Measurements from ENCODE around the gene RAB5A.

RAB5A gene

GRCh38 chr3:19932422-19932821, 14.5 kb upstream of the RAB5A start:
- ChIA-PET POLR2A (no interaction called here), CTCF (interaction anchor here (0.9 kb wide), 1 partner anchor 18 kb away, joined by 3 read pairs; no protein-coding TSS in a partner anchor)
- no peak for TF ChIP-seq CTCF (IDR thresholded peaks at IDR 0.05; ENCODE audit: control extremely low read depth, extremely low read depth, low read depth, missing control alignments)
- no peak for DNase-seq (ENCODE audit: extremely low spot score)

- POLR2A ChIA-PET = no interaction called here
- TF ChIP-seq CTCF (IDR thresholded peaks at IDR 0.05; ENCODE audit: control extremely low read depth, extremely low read depth, low read depth, missing control alignments) = no peak
- DNase-seq (ENCODE audit: extremely low spot score) = no peak
- CTCF ChIA-PET = no interaction called here
Observed at GRCh38 chr3:19934098-19934566, 12.8 kb upstream of the RAB5A start, which contains the start of gene EFHB. TSS of gene EFHB (minus strand) at chr3:19934217. CDS start at chr3:19934018, 199 bp downstream.

GRCh38 chr3:19937459-19938294, 9.2 kb upstream of the RAB5A start:
- no peak for DNase-seq (ENCODE audit: extremely low spot score)
- ChIA-PET POLR2A (no interaction called here), CTCF (interaction anchor here (1.0 to 1.4 kb wide), 4 partner anchors 10 to 53 kb away, joined by 3 read pairs; no protein-coding TSS in a partner anchor)
- no peak for TF ChIP-seq CTCF (IDR thresholded peaks at IDR 0.05; ENCODE audit: control extremely low read depth, extremely low read depth, low read depth, missing control alignments)

- DNase-seq (ENCODE audit: extremely low spot score) = no peak
- POLR2A ChIA-PET = no interaction called here
- no peak for TF ChIP-seq CTCF (IDR thresholded peaks at IDR 0.05; ENCODE audit: control extremely low read depth, extremely low read depth, low read depth, missing control alignments)
- CTCF ChIA-PET = interaction anchor here (1.0 kb wide), 1 partner anchor 15 kb away, joined by 3 read pairs; no protein-coding TSS in a partner anchor
Observed at GRCh38 chr3:19938295-19938627, 8.6 kb upstream of the RAB5A start.

- ChIA-PET CTCF (interaction anchor here (0.9 kb wide), 1 partner anchor 11 kb away, joined by 3 read pairs; no protein-coding TSS in a partner anchor), POLR2A (no interaction called here)
- no peak for TF ChIP-seq CTCF (IDR thresholded peaks at IDR 0.05; ENCODE audit: control extremely low read depth, extremely low read depth, low read depth, missing control alignments)
- no peak for DNase-seq (ENCODE audit: extremely low spot score)
Observed at GRCh38 chr3:19940643-19941042, 6.3 kb upstream of the RAB5A start.

- POLR2A ChIA-PET = no interaction called here
Observed at GRCh38 chr3:19945534-19945933, 1.4 kb upstream of the RAB5A start.

More at GRCh38 chr3:19945534-19945933, 1.4 kb upstream of the RAB5A start:
- TF ChIP-seq CTCF (IDR thresholded peaks at IDR 0.05; ENCODE audit: control extremely low read depth, extremely low read depth, low read depth, missing control alignments) = no peak
- CTCF ChIA-PET = interaction anchor here (1.4 kb wide), 1 partner anchor 9 kb away, joined by 4 read pairs; no protein-coding TSS in a partner anchor
- DNase-seq (ENCODE audit: extremely low spot score) = no peak

Measured in GM10248 (cell line).